SIG-M5 treated with dmso at 0.1 percent for 504 hours (cell line): ENCODE results near the gene LRRC73.

Experiments
- DNase-seq: peaks from one replicate; lab custom pipeline; 2025; ENCODE audit not compliant: unreplicated experiment; lab: John Stamatoyannopoulos, UW

The LRRC73 gene

GRCh38 chr6:43493833-43494232 lies 16.3 kb downstream of the LRRC73 start:
- DNase-seq: no peak

- DNase-seq: no peak
Observed at GRCh38 chr6:43493230-43493629, 16.9 kb downstream of the LRRC73 start.

- no peak for DNase-seq
Observed at GRCh38 chr6:43492673-43493072, 17.5 kb downstream of the LRRC73 start.

- no peak for DNase-seq
Observed at GRCh38 chr6:43491750-43492661, 18.1 kb downstream of the LRRC73 start.

- DNase-seq: no peak
Observed at GRCh38 chr6:43490523-43490939, 19.6 kb downstream of the LRRC73 start.

GRCh38 chr6:43489277-43490072 lies 20.7 kb downstream of the LRRC73 start:
- no peak for DNase-seq

GRCh38 chr6:43488667-43489276 lies 21.4 kb downstream of the LRRC73 start:
- no peak for DNase-seq

- DNase-seq: no peak
Observed at GRCh38 chr6:43481591-43482236, 28.4 kb downstream of the LRRC73 start.

GRCh38 chr6:43481075-43481474 lies 29.1 kb downstream of the LRRC73 start:
- DNase-seq: peak; percentile 48

- DNase-seq: no peak
Observed at GRCh38 chr6:43478008-43478372, 32.2 kb downstream of the LRRC73 start.

- peak; percentile 47 for DNase-seq
Observed at GRCh38 chr6:43477235-43478007, 32.7 kb downstream of the LRRC73 start, which contains the start of gene TJAP1. TSS of gene TJAP1 (plus strand) at chr6:43477570. CDS start at chr6:43499002, 21,432 bp downstream.

- DNase-seq: no peak
Observed at GRCh38 chr6:43476746-43477145, 33.4 kb downstream of the LRRC73 start.

GRCh38 chr6:43475516-43475915 lies 34.6 kb downstream of the LRRC73 start:
- no peak for DNase-seq

GRCh38 chr6:43472515-43472914 lies 37.6 kb downstream of the LRRC73 start:
- DNase-seq: no peak

GRCh38 chr6:43471399-43471798 lies 38.7 kb downstream of the LRRC73 start:
- no peak for DNase-seq

GRCh38 chr6:43469947-43470346 lies 40.2 kb downstream of the LRRC73 start:
- DNase-seq: no peak

GRCh38 chr6:43468748-43469681 lies 41.1 kb downstream of the LRRC73 start:
- no peak for DNase-seq

- DNase-seq: no peak
Observed at GRCh38 chr6:43468240-43468639, 41.9 kb downstream of the LRRC73 start.

GRCh38 chr6:43467752-43468151 lies 42.4 kb downstream of the LRRC73 start:
- DNase-seq: no peak
